Peyer's patch (tissue), 4 donors: ENCODE data around the gene LRGUK.

Source experiments
- CTCF ChIP-seq, 6 experiments: fragments of 450-650 bp in 4 of 6; fragments of 200-600 bp in 2 of 6; sonication (generic) in 1 of 6; IDR thresholded peaks; one replicate each; pipeline ENCODE4 v1.5.1; 2017 to 2019; ENCODE audit warnings: antibody characterized with exemption in 6 of 6, mild to moderate bottlenecking in 3 of 6, moderate library complexity in 1 of 6
- POLR2A ChIP-seq, 2 donors: fragments of 450-650 bp; IDR thresholded peaks; one replicate each; pipeline ENCODE4 v1.5.1; 2017; ENCODE audit warnings: antibody characterized with exemption in 2 of 2, mild to moderate bottlenecking in 2 of 2, moderate library complexity in 2 of 2

GRCh38 chr7:134201569-134202261, 74.6 kb downstream of the LRGUK start:
- no peak for TF ChIP-seq CTCF (IDR thresholded peaks at IDR 0.05)
- TF ChIP-seq POLR2A (IDR thresholded peaks at IDR 0.05) = no peak
